HuH-7 (cell line): ENCODE measurements around the gene ARHGAP15.

ENCODE experiments used
- DNase-seq: peaks from one replicate; pipeline ENCODE4 v3.0.0; 2011; ENCODE audit warnings: low spot score

The ARHGAP15 gene

DNA sequence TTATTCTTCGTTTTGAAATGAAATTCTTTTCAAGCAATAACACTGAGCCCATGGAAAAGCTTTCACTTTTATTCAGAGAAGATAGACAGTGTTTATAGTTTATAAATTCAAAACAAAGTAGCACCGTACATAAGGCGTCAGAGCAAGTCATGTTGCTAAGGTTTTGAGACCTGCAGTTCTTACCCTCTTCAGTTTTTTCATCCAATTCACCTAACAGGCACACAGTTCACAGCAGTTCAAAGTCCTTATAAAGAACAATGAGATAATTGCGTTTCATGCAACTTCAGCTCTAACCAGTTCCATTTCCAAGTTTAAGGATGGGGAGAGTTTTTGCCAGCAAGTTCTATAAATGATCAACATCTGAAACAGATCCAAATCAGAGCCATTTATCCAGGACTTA, 96.7 kb downstream of the ARHGAP15 start:
- DNase-seq: no peak

DNA sequence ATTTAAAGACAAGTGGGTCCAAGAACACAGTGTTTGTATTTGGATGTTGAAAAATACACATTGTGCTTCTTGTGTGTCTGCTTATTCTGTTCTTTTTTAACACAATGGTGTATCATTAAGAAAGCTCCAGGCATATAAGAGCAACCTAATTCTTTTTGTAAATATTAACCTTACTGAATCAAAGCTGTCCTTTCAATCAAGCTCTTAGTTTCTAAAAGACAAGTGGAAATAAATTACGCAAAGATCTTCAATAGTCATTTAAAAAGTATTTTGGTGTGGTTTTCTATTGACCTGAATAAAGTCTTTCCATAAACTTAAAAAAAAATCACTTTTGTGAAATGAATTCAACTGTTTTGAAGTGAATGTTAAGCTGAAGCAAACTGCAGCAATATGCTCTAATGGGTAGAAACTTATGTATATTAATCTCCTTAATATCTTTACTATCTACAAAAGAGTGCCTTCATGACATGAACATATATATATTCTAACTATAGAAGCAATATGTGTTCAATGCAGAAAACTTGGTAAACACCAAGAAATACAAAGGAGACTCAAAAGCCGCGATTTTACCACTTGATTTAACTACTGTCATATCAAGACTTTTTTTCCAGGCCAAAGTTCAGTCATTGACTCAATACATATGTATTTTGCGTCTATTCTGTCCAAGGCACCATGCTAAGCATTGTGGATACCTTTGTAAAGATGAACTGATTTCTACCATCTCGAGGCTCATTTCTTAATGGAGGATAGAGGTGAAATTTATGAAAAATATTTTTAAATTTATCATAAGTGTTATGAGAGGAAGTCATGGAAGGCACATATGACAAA, 97.7 kb downstream of the ARHGAP15 start:
- DNase-seq: no peak

- no peak for DNase-seq
These were observed 100.2 kb downstream of the ARHGAP15 start for GRCh38 chr2:143229411-143229810.

DNA sequence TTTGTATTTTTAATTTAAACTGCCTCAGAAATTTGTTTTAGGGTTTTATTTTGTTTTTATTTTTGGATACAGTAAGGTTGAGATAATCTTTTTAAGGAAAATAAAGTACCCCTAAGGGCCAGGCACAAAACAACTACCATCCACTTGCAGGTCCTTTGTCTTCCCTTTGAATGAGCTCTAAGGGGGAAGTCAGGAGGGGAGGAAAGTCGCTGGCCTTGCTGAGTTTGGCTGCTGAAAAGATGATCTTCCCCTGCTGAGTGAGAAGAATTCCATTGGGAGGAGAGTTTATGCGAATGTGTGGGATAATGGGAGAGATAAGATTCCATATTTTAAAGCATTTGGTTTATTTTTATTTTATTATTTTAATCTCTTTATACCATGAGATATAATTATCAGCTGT, 100.7 kb downstream of the ARHGAP15 start:
- no peak for DNase-seq

DNA sequence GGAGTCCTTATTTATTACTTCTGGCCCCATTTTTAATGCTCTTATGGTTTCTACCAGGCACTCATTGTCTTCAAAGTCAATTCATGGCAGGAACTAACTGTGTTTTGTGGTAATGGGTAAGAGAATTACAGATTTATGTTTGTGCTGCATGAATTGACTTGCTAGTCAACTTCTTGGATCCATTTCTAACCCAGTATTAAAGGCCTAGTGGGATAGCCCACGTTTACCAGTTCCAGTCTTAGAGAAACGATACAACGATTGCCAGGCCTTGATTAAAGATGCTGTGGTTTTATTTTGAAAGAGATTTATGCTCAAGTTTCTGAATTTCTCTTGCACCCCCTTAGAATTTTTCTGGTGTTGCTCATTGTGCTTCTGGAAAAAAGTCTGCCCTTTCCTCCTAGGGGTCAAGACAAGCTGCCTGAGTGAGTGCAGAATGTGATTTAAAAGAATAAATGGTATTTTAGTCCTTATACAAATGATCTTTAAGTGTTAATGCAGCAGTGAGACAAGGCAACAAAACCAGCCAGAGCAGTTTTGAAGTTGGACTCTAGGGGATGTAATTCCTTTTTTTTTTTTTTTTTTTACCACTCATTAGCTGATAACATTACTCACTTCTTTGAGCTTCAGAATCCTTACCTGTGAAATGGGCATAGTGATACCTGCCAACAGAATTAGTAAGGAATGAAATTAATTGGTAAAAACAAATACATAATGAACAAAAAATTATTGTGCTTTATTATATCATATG, 101.5 kb downstream of the ARHGAP15 start:
- no peak for DNase-seq

DNA sequence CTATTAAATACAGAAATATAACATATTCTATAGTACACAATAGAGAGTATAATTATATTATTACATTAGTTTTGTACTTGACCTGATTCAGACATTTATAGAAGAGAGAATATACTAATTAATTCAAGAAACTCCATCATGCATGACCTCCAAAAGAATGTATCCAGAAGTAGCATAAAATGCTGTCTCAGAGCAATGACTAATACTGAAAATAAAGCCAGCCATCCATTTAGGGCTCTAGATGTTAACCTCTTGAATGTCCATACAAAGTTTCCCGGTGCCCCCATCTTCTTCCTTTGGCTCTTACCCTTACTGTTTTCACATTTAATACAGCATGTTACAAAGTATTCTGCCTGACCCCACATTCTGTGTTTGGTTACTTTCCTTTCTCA, 102.0 kb downstream of the ARHGAP15 start:
- DNase-seq: no peak

DNA sequence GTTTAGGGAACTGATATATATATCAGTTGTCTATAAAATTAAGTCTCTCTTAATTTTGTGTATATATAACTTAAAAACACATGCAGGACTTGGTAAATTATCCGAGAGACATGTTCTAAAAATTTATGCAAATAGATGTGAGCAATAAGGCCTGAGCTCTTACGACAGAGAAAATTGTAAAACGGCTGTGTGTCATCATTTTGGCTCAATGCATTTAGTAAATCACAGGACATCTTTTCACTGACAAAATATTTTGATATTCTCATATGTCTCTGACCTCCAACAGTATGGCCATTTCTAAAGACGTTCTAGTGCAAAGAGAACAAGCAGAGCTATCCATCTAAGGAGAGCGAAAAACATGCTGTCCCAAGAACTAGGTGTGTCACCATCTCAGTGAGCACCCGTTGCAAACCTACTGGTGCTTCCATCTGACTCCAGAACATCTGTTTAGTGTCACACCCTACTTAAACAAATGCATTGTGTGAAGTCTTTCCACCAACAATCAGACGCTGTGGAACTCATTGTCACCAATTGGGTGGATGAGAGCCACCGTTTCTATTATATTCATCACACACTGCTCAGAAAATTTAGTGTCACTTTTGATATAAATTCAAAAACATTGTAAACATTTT, 108.0 kb downstream of the ARHGAP15 start:
- no peak for DNase-seq

- DNase-seq: no peak
These were observed 112.3 kb downstream of the ARHGAP15 start for GRCh38 chr2:143241403-143242088.

DNA sequence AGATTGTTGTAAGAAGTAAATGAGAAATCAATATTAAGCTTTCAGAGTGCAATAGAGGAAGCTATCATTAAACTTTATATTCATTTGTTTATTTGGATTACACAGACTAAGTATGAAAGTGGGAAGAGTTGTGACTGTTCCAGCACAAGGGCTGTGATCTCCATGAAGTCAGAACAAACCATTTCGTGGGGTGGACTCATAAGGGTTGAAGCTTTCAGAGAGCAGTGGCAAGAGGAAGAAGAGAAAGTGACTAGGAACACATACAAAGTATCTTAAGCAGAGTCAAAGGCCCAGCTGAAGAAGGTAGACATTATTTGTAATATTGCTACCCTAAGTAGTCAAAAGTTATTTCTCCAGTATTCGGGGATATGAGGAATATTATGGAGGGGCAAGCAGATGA, 117.0 kb downstream of the ARHGAP15 start:
- no peak for DNase-seq

DNA sequence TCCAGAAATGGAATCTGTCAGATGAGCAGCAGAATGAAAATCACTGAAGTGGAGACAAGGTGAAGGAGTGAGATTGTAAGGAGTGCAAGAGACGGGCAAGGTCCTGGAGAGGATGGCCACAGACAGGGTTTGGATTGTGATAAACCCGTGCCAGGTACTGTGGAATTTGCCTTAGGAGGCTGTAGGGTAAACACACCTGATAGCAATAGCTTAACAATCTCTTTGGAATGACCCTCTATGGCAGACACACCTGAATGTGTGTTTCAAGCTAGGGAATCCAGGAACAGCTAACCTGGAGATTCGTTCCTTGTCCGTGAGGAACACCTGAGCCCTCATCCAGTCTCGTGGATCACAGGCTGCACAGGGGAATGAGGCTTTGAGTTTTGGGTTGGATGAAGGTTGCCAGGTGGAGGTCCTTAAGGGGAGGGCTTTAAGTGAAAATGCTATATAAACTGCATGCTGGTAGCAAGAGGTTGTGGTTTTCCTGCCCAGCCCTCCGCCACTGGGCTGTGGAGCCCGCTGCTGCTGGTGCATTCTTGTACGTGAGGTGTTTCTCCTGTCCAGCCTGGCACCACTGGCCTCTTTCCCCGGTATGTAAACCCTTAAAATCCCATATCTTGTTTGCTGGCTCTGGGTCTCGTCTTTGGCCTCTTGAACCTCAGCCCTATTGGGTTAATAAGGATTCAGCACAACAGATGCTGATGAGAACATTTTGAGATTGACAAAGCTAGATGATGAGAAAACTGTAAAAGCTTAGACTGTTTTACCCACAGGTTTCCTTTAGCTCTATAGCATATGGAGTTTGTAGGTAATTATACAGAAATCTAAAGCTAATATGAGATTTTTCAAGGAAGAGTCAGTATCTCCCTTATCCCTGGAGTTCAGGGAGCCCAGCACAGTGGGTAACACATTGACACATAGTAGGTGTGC, 117.9 kb downstream of the ARHGAP15 start:
- no peak for DNase-seq

GRCh38 chr2:143248631-143249030, 119.4 kb downstream of the ARHGAP15 start:
- no peak for DNase-seq

DNA sequence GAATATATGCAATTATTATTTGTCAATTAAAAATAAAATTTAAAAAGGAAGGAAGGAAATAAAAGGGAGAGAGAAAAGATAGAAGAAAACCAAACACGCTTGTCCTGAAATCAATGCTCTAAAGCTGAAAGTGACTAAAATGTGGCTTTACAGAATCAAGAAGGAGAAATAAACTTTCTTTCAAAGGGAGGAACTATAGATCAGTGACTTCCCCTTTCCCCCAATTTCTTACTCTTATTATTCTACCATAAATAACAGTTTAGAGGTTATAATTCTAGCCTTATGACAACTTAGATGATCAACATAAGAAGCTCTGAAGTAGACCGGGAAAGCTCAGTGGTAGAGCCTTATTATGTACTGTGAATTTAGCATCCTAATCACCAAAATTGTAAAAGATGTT, 122.5 kb downstream of the ARHGAP15 start:
- no peak for DNase-seq

- DNase-seq: no peak
These were observed 123.1 kb downstream of the ARHGAP15 start for GRCh38 chr2:143252138-143252907.

GRCh38 chr2:143254110-143254509, 124.9 kb downstream of the ARHGAP15 start:
- DNase-seq: no peak

- DNase-seq: no peak
These were observed 125.9 kb downstream of the ARHGAP15 start for GRCh38 chr2:143255086-143255485.

DNA sequence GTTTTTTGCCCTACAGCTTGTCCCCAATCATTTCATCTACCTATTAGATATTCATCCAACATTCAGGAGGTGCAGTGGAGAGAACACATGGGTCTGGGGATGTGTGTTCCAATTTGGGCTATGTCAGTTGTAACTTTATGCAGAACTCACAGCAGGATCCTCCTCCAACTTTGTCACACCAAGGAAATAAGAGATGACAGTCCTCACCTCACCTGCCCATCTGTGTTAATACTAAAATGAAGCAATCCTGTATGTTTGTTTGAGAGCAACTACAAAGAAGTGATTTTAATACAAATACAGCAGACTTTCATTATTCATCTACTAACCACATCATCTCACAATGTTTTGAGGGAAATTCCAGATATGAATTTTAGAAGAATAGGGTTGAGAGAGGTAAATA, 126.7 kb downstream of the ARHGAP15 start:
- DNase-seq: no peak

DNA sequence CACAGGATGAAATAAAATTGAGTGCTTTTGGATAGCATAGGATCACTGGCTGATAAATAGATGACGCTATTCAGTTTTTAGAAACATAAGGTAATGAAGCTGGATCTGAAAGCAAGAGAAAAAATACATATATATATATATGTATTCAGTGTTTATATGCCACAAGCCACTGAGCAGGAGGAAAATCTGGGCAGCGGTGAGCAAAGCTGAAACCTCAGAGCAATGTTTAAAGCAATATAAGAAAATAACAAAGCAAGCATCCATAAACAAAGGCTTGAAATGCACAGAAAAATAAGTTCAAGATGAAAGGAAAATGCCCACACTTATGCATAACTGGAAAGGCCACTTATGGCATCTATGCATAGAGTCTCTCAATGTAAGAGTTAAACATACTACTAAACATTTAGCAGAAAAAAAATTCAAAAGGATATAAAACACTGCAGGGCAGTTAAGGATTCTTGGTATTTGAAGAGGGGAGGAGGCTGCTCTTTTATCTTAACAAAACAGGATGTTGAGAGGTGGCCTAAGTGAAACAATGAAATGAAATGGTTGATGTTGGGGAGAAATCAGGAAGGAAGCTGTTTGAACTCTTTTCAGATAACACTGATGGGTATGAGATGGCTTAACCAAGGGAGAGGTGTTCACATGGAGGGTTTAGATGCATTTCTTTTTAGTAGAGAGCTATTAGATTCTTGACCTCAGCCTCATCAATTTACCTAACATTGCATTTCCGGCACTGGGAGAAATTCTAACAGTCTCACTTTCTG, 129.1 kb downstream of the ARHGAP15 start:
- DNase-seq: no peak

DNA sequence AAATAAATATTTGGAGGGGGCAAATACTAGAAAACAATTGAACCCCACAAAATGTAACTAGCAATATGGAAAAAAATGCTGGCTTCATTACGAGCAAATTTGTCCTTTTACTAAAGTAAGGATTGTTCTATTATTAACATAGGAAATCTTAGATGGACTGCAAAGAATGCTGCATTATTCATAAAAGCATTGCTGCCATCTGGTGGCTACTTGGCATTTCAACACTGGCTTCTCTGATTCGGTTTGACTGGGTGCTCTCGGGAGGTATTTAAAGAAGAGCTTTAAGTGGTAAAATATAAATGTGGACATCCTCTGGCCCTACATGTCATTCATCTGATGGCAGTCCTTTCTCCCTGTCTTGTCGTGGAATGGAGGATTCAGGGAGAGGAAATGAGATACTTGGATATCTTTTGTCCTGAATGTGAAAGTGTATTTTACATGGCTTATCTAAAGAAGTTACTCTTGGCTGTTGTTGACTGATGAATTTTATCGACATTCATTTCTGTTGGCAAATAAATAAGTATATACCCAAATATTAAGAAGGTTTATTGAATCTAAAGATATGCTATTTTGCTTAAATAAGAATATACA, 130.2 kb downstream of the ARHGAP15 start:
- peak; percentile 17 for DNase-seq

DNA sequence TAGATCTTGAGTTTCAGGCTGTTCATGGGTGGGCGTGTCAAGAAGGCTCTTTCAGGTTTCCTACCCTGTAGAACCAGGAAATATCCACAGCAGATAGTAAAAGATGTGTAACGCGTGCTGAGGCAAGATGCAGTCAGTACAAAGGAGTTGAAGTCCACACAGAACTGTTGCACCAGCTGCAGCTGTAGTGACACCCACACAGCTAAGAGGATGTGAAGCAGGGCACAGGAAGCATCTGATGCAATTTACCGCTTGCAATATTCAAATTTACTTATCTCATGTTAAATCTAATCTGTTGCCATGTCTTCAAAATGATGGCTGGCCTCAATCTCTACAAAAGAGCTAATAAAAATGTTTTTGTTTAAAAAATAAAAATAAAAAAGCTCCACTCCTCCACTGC, 132.8 kb downstream of the ARHGAP15 start:
- no peak for DNase-seq
